Neural progenitor cell (in vitro differentiated cells): Measurements from ENCODE around the gene RAB8B. TPM values are rescaled to one million over a fixed set of nuclear protein-coding genes. Genes with fewer than 3 reads are reported as not detected.

Experiments used
- DNase-seq: peaks from one replicate; pipeline ENCODE4 v3.0.0-alpha.2; 2016; ENCODE audit warnings: low spot score
- H2AFZ ChIP-seq: fragments of 200-600 bp; sonication (generic); replicated peaks from 2 replicates; pipeline ENCODE4 v1.6.1; 2016; ENCODE audit warnings: antibody characterized with exemption
- H3F3A ChIP-seq: fragments of 200-600 bp; sonication (generic); 2 replicates; pipeline ENCODE4 v1.6.1; 2016; ENCODE audit warnings: antibody characterized with exemption, low read depth
- H3K27ac ChIP-seq: fragments of 200-600 bp; sonication (generic); 2 replicates; pipeline ENCODE4 v1.5.1; 2016; ENCODE audit warnings: mild to moderate bottlenecking
- H3K27me3 ChIP-seq: fragments of 200-600 bp; sonication (generic); 2 replicates; pipeline ENCODE4 v1.6.1; 2016; ENCODE audit warnings: mild to moderate bottlenecking, moderate library complexity
- H3K36me3 ChIP-seq: fragments of 200-600 bp; sonication (generic); 2 replicates; pipeline ENCODE4 v1.5.1; 2016
- H3K4me1 ChIP-seq: fragments of 200-600 bp; sonication (generic); 2 replicates; pipeline ENCODE4 v1.6.1; 2016; ENCODE audit warnings: mixed run types
- H3K4me2 ChIP-seq: fragments of 200-600 bp; sonication (generic); 2 replicates; pipeline ENCODE4 v1.6.1; 2016
- H3K4me3 ChIP-seq: fragments of 200-600 bp; sonication (generic); 2 replicates; pipeline ENCODE4 v1.5.1; 2016
- H3K79me2 ChIP-seq: fragments of 200-600 bp; sonication (generic); 2 replicates; pipeline ENCODE4 v1.6.1; 2016; ENCODE audit warnings: low read depth
- H3K9ac ChIP-seq: fragments of 200-600 bp; sonication (generic); 2 replicates; pipeline ENCODE4 v1.6.1; 2016
- H3K9me3 ChIP-seq: fragments of 200-600 bp; sonication (generic); 2 replicates; pipeline ENCODE4 v1.5.1; 2016; ENCODE audit warnings: low read depth
- H4K20me1 ChIP-seq: fragments of 200-600 bp; sonication (generic); 2 replicates; pipeline ENCODE4 v1.6.1; 2016; ENCODE audit warnings: low read depth
- H3K27ac Mint-ChIP-seq: 3 replicates; pipeline ENCODE4 v1.8.0; 2021; ENCODE audit warnings: mixed read lengths
- H3K27me3 Mint-ChIP-seq: 2 replicates; pipeline ENCODE4 v1.8.0; 2022; ENCODE audit warnings: low read depth, mild to moderate bottlenecking, inconsistent platforms, moderate library complexity, mixed read lengths; ENCODE audit not compliant: insufficient read depth
- H3K36me3 Mint-ChIP-seq: 3 replicates; pipeline ENCODE4 v1.8.0; 2021; ENCODE audit warnings: mixed read lengths
- H3K4me1 Mint-ChIP-seq: 3 replicates; pipeline ENCODE4 v1.8.0; 2021; ENCODE audit warnings: mixed read lengths
- H3K4me3 Mint-ChIP-seq: 3 replicates; pipeline ENCODE4 v1.8.0; 2021; ENCODE audit warnings: mild to moderate bottlenecking, moderate library complexity, mixed read lengths
- H3K9me3 Mint-ChIP-seq: 3 replicates; pipeline ENCODE4 v1.8.0; 2020; ENCODE audit warnings: mixed read lengths
- EZH2 ChIP-seq: fragments of 200-600 bp; sonication (generic); IDR thresholded peaks from 2 replicates; pipeline ENCODE4 v1.6.1; 2017; ENCODE audit warnings: antibody characterized with exemption, mild to moderate bottlenecking, moderate library complexity
- EZH2phosphoT487 ChIP-seq: fragments of 200-600 bp; sonication (generic); IDR thresholded peaks from 2 replicates; pipeline ENCODE4 v1.6.1; 2017; ENCODE audit warnings: antibody characterized with exemption
- total RNA-seq: library from RNA; depleted of rRNA; stranded (reverse); fragments of >200 nt; gene quantifications from 2 replicates; pipeline ENCODE4 v1.2.3, GENCODE V29; 2015; ENCODE audit warnings: low replicate concordance
- TF ChIP-seq, protein P1 (sequence below): fragments of 200-600 bp; sonication (generic); IDR thresholded peaks from 2 replicates; pipeline ENCODE4 v1.5.1; 2017; ENCODE audit warnings: antibody characterized with exemption, mild to moderate bottlenecking

Gene RAB8B
- total RNA-seq, 1 donor from 2014 or later: 107 TPM

DNA sequence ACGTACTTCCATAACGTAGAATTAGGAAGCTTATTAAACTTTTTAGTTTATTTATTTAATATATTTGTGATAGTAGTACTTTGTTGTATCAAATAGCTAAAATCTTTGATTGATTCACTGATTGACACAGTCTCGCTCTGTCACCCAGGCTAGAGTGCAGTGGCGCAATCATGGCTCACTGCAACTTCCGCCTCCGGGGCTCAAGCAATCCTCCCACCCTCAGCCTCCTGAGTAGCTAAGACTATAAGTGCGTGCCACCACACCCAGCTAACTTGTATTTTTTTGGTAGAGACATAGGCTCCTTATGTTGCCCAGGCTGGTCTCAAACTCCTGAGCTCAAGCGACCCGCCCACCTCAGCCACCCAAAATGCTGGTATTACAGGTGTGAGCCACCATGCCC, 93.7 kb downstream of the RAB8B start:
- Histone ChIP-seq H3F3A (peaks cover 16% of the 10 kb centered on the region), H3K9ac (no peak overlapping the region), H3K27ac (no peak overlapping the region), H2AFZ (no peak overlapping the region), H3K4me2 (no peak overlapping the region), H3K4me3 (no peak overlapping the region), H3K36me3 (no peaks in the 10 kb centered on the region), H3K4me1 (no peaks in the 10 kb centered on the region), H3K79me2 (no peaks in the 10 kb centered on the region), H3K27me3 (peaks cover 12% of the 10 kb centered on the region), H4K20me1 (peaks cover 3% of the 10 kb centered on the region), H3K9me3 (no peaks in the 10 kb centered on the region)
- no peaks in the 10 kb centered on the region for H3K27me3 Mint-ChIP-seq
- no peak for DNase-seq
- H3K27ac Mint-ChIP-seq: no peak overlapping the region
- peaks cover 3% of the 10 kb centered on the region for H3K36me3 Mint-ChIP-seq
- H3K4me3 Mint-ChIP-seq: no peak overlapping the region
- H3K4me1 Mint-ChIP-seq: peaks cover 9% of the 10 kb centered on the region
- H3K9me3 Mint-ChIP-seq: no peaks in the 10 kb centered on the region
- TF ChIP-seq EZH2phosphoT487 (no peak), EZH2 (no peak)
- TF ChIP-seq, protein P1, sequence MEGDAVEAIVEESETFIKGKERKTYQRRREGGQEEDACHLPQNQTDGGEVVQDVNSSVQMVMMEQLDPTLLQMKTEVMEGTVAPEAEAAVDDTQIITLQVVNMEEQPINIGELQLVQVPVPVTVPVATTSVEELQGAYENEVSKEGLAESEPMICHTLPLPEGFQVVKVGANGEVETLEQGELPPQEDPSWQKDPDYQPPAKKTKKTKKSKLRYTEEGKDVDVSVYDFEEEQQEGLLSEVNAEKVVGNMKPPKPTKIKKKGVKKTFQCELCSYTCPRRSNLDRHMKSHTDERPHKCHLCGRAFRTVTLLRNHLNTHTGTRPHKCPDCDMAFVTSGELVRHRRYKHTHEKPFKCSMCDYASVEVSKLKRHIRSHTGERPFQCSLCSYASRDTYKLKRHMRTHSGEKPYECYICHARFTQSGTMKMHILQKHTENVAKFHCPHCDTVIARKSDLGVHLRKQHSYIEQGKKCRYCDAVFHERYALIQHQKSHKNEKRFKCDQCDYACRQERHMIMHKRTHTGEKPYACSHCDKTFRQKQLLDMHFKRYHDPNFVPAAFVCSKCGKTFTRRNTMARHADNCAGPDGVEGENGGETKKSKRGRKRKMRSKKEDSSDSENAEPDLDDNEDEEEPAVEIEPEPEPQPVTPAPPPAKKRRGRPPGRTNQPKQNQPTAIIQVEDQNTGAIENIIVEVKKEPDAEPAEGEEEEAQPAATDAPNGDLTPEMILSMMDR: no peak

DNA sequence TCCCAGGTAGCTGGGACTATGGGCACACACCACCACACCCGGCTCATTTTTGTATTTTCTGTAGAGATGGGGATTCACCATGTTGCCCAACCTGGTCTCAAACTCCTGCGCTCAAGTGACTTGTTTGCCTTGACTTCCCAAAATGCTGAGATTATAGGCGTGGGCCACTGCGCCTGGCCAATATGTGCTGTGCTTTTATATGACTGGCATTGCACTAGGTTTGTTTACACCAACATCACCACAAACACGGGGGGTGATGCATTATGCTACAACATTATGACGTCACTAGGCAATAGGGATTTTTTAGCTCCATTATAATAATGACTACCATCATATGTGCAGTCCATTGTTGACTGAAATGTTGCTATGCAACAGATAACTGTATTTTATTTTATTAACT, 94.9 kb downstream of the RAB8B start:
- Mint-ChIP-seq H3K9me3 (no peaks in the 10 kb centered on the region), H3K27me3 (no peaks in the 10 kb centered on the region), H3K27ac (no peak overlapping the region), H3K4me3 (no peak overlapping the region), H3K36me3 (peaks cover 3% of the 10 kb centered on the region), H3K4me1 (peaks cover 13% of the 10 kb centered on the region)
- Histone ChIP-seq H2AFZ (no peak overlapping the region), H3F3A (peaks cover 4% of the 10 kb centered on the region), H3K9me3 (no peaks in the 10 kb centered on the region), H3K4me2 (no peak overlapping the region), H3K79me2 (no peaks in the 10 kb centered on the region), H3K27ac (no peak overlapping the region), H3K4me3 (no peak overlapping the region), H3K36me3 (no peaks in the 10 kb centered on the region), H3K4me1 (peaks cover 2% of the 10 kb centered on the region), H3K9ac (no peak overlapping the region), H4K20me1 (no peaks in the 10 kb centered on the region), H3K27me3 (no peaks in the 10 kb centered on the region)
- DNase-seq: no peak
- TF ChIP-seq EZH2phosphoT487: no peak
- no peak for TF ChIP-seq EZH2
- TF ChIP-seq, protein P1: no peak

DNA sequence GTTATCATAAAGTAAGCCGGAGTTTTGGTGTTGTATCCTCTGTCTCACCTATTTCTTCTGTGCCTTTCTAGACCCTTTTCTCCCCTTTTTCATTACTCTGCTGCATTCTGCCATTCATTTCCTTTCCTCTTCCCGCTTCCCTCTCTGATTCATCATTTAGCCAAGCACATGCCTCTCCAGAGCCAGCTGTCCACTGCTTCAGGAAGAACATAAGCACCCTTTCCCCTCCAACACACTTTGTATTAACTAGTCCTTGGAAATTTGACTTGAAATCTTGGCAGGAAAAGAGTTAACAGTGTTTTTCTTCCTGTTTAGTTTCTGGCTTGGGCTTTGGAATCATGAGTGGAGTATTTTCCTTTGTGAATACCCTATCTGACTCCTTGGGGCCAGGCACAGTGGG, 97.7 kb downstream of the RAB8B start:
- H3K36me3 Mint-ChIP-seq: peaks cover 3% of the 10 kb centered on the region
- Histone ChIP-seq H3K9ac (no peak overlapping the region), H4K20me1 (no peaks in the 10 kb centered on the region), H3K4me3 (no peak overlapping the region), H3F3A (no peaks in the 10 kb centered on the region), H3K27me3 (no peaks in the 10 kb centered on the region), H3K27ac (no peak overlapping the region), H3K79me2 (no peaks in the 10 kb centered on the region), H3K4me1 (peaks cover 2% of the 10 kb centered on the region), H2AFZ (no peak overlapping the region), H3K36me3 (no peaks in the 10 kb centered on the region), H3K4me2 (no peak overlapping the region), H3K9me3 (no peaks in the 10 kb centered on the region)
- no peak overlapping the region for H3K27ac Mint-ChIP-seq
- H3K9me3 Mint-ChIP-seq: no peaks in the 10 kb centered on the region
- no peaks in the 10 kb centered on the region for H3K27me3 Mint-ChIP-seq
- peaks cover 19% of the 10 kb centered on the region for H3K4me1 Mint-ChIP-seq
- no peak overlapping the region for H3K4me3 Mint-ChIP-seq
- DNase-seq: no peak
- no peak for TF ChIP-seq EZH2

DNA sequence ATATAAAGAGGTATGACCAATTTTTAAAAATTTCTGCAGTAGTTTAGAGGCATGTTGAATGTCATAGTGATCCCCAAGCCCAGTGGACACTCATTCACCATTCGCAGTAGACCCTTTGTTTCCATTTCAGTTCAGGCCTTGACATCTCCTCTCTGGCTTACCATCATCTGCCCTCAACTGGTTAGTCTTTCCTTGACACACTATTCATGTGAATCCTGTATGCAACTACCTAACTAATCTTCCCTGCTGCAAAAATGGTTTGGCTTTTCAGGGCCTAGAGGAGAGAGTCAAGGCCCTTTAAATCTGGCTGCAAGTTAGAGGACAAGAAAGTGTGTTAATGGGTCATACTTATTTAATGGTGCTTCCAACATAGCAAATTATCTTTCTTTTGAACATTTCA, 98.9 kb downstream of the RAB8B start:
- TF ChIP-seq, protein P1: no peak
- TF ChIP-seq EZH2phosphoT487: no peak
- no peak for TF ChIP-seq EZH2
- H3K27me3 Mint-ChIP-seq: peaks cover 3% of the 10 kb centered on the region

More for the DNA sequence above, 98.9 kb downstream of the RAB8B start:
- no peak overlapping the region for H3K4me3 Mint-ChIP-seq
- H3K9me3 ChIP-seq: no peaks in the 10 kb centered on the region
- no peaks in the 10 kb centered on the region for H3F3A ChIP-seq
- H3K27ac Mint-ChIP-seq: no peak overlapping the region
- no peaks in the 10 kb centered on the region for H3K79me2 ChIP-seq
- H4K20me1 ChIP-seq: no peaks in the 10 kb centered on the region
- peaks cover 19% of the 10 kb centered on the region for H3K4me1 Mint-ChIP-seq
- no peak overlapping the region for H3K4me2 ChIP-seq
- peaks cover 3% of the 10 kb centered on the region for H3K36me3 Mint-ChIP-seq
- no peak overlapping the region for H3K9ac ChIP-seq
- DNase-seq: no peak
- no peak overlapping the region for H3K27ac ChIP-seq
- peaks cover 2% of the 10 kb centered on the region for H3K4me1 ChIP-seq
- H3K9me3 Mint-ChIP-seq: no peaks in the 10 kb centered on the region
- H3K36me3 ChIP-seq: no peaks in the 10 kb centered on the region
- no peak overlapping the region for H3K4me3 ChIP-seq
- H3K27me3 ChIP-seq: no peaks in the 10 kb centered on the region
- no peak overlapping the region for H2AFZ ChIP-seq
